HG02642 (cell line): Measurements from ENCODE around the gene TBC1D1.

Experiments
- ATAC-seq: cut with Tn5 transposase; IDR thresholded peaks from one replicate; pipeline ENCODE4 v1.9.1; 2021; ENCODE audit warnings: mild to moderate bottlenecking; ENCODE audit not compliant: unreplicated experiment, poor library complexity

The TBC1D1 gene

GRCh38 chr4:38177035-38177546 lies 286.2 kb downstream of the TBC1D1 start:
- ATAC-seq = no peak

GRCh38 chr4:38177641-38178391 lies 286.9 kb downstream of the TBC1D1 start:
- ATAC-seq = peak; percentile 54

DNA sequence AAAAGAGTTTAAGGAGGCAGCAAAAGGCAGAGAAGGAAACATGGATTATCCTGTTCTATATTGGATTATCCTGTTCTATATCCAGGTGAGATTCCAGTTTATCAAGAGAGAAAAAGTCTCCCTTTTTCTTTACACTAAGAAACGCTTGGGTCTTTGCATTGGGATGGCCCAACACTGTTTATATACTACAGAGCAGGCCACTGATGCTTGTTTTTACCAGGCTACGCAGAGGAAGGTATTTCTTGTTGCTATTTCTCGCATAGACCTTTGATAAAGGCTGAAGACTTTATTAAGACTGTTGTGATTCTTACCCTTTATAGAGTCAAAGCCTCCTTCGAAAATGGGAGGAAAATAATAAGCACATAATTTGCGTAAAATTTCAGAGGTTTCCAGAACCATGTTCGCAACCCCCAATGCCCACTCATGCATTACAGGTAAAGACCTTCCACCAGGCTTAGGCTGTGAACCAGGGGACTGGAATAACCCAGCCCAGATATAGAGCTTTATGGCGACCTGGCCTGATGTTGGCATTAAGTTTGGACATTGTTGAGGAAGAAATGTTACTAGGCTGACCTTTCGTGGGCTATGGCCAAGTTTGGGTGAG lies 287.6 kb downstream of the TBC1D1 start:
- no peak for ATAC-seq

GRCh38 chr4:38179690-38180377 lies 288.9 kb downstream of the TBC1D1 start:
- ATAC-seq = peak; percentile 51

GRCh38 chr4:38180456-38180855 lies 289.6 kb downstream of the TBC1D1 start:
- ATAC-seq = no peak

DNA sequence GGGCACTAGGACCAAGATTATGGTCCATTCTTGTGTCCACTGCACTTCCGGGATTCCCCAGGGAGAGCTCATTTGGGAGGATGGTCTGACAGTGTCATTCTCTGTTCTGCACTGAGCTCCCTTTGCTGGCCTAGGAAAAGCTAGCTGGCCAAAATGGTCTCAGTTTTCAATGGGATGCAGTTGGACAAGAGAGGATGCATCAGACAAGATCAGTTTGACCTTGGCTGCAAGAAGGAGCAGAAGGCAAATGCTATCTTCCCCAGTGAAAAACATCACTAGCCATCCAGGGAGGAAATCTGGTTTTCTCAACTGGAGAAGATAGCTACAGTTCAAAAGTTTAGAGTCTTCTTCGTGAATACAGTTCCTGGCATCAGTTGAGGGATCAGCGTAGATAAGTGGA lies 290.4 kb downstream of the TBC1D1 start:
- ATAC-seq = no peak

DNA sequence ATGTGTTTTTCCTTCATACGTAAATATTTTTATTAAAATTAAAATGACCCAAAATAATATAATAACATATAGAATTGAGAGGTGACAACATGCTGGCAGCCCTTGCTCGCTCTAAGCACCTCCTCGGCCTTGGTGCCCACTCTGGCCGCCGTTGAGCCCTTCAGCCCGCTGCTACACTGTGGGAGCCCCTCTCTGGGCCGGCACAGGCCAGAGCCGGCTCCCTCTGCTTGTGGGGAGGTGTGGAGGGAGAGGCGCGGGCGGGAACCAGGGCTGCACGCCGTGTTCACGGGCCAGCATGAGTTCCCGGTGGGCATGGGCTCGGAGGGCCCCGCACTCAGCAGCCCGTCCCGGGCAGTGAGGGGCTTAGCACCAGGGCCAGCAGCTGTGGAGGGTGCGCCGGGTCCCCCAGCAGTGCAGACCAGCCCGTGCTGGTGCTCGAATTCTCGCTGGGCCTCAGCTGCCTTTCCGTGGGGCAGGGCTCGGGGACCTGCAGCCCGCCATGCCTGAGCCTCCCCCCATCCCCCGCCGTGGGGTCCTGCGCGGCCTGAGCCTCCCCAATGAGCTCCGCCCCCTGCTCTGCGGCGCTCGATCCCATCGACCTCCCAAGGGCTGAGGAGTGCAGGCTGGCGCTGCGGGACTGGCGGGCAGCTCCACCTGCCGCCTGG lies 291.6 kb downstream of the TBC1D1 start:
- ATAC-seq = no peak

- ATAC-seq = no peak
Measured at GRCh38 chr4:38184404-38184803, 293.5 kb downstream of the TBC1D1 start.

DNA sequence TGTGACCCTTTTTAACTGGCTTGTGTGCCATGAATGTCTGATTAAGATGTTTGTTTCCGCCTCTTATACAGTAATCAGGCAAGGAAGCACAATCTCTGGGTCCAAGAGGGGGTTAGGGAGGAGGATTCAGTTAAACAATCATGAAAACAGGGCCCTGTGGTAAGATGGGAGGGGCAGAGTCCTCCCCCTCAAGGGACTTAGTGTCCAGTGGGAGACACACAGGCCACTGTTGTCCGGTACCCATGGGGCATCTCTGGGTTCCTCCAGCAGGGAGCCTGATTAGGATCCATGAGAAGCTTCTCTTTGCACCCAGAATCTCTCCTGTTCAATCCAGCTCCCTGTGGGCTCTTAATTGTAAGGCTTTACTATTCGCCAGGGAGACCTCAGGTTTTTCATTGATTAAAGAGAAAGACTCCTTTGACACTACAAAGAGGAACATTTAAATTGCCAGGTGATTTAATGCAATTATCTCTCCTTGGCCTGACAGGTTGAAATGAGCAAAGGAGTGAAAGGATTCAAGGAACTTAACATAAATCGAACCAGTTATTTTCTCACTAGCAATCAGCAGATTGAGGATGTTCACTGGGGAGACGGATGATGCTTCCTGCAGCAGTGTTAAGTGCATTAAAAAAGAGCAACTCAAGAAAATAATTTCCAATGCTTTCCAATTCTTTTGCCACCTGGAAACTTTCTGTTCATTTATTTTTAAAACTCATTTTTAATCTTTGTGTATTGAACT lies 294.7 kb downstream of the TBC1D1 start:
- no peak for ATAC-seq

GRCh38 chr4:38188136-38188535 lies 297.3 kb downstream of the TBC1D1 start:
- ATAC-seq = no peak

DNA sequence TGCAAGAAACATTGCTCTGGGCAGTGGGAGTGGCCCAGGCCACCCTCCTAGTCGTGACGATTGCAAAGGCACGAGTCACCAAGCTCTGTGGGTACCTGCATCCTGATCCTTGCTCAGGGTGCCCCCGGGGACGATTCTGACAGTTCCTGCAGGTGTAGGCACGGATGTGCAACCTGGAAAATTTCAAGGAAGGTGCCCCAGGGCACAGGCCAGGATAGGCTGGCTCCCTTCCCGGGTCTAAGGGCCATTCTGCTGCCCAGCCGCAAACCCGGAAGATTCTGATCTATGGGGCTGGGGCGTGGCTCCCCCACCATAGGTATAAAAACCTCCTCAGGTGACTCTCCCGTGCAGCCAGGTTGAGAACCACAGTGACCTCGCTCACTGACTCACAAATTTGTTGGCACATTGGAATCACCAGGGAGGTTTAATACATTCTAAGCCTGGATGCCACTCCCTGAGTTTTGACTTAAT lies 297.8 kb downstream of the TBC1D1 start:
- ATAC-seq = no peak
